Ishikawa (cell line): ENCODE results near the gene EHMT2.

Experiments
- CEBPB ChIP-seq: IDR thresholded peaks from 2 replicates; pipeline ENCODE4 v1.6.1; 2012
- CREB1 ChIP-seq: IDR thresholded peaks from 2 replicates; pipeline ENCODE4 v1.6.1; 2012; ENCODE audit warnings: low read depth
- EGR1 ChIP-seq: IDR thresholded peaks from 2 replicates; pipeline ENCODE4 v1.6.1; 2012
- EP300 ChIP-seq: IDR thresholded peaks from 2 replicates; pipeline ENCODE4 v1.6.1; 2012; ENCODE audit warnings: borderline replicate concordance
- FOXM1 ChIP-seq: IDR thresholded peaks from 2 replicates; pipeline ENCODE4 v1.6.1; 2012; ENCODE audit warnings: low read depth, borderline replicate concordance
- NFIC ChIP-seq: IDR thresholded peaks from 2 replicates; pipeline ENCODE4 v1.6.1; 2012
- RAD21 ChIP-seq: IDR thresholded peaks from 2 replicates; pipeline ENCODE4 v1.6.1; 2012; ENCODE audit warnings: low read depth
- TAF1 ChIP-seq: IDR thresholded peaks from 2 replicates; pipeline ENCODE4 v1.6.1; 2012; ENCODE audit warnings: low read depth, mild to moderate bottlenecking
- TCF12 ChIP-seq: IDR thresholded peaks from 2 replicates; pipeline ENCODE4 v1.6.1; 2012; ENCODE audit warnings: low read depth
- TEAD4 ChIP-seq: IDR thresholded peaks from 2 replicates; pipeline ENCODE4 v1.6.1; 2012
- YY1 ChIP-seq: IDR thresholded peaks from 2 replicates; pipeline ENCODE4 v1.6.1; 2012; ENCODE audit warnings: low read depth
- ZBTB7A ChIP-seq: IDR thresholded peaks from 2 replicates; pipeline ENCODE4 v1.6.1; 2012; ENCODE audit warnings: low read depth
- TF ChIP-seq, protein P1 (sequence below): IDR thresholded peaks from 2 replicates; pipeline ENCODE4 v1.6.1; 2012
- TF ChIP-seq, protein P2 (sequence below): IDR thresholded peaks from 2 replicates; pipeline ENCODE4 v1.6.1; 2012; ENCODE audit warnings: low read depth, mild to moderate bottlenecking
- TF ChIP-seq, protein P3 (sequence below): IDR thresholded peaks from 2 replicates; pipeline ENCODE4 v1.6.1; 2012

EHMT2 gene

DNA sequence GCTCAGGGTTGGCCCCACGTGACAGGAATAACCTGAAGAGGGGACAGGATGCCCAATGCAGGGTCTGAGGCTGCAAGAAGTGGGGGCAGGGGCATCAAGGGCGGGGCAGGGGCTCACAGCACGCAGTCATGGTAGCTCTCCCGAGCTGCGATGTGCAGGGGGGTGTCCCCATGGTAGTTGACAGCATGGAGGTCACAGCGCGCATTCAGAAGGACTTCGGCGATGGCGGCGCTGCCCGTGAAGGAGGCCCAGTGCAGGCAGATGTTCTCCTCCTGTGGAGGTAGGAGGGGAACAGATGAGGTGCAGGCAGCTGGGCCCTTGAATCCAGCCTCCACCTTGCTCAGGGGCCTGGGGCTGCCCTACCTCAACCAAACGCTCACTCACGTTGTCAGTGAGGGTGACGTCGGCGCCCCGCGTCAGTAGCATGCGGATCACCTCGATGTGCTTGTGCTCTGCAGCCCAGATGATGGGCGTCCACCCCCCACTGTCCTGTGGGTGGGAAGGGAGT, 12.9 kb downstream of the EHMT2 start:
- TF ChIP-seq ZBTB7A (no peak), EGR1 (no peak)
- TF ChIP-seq, protein P1, sequence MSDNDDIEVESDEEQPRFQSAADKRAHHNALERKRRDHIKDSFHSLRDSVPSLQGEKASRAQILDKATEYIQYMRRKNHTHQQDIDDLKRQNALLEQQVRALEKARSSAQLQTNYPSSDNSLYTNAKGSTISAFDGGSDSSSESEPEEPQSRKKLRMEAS = no peak
- TF ChIP-seq, protein P2, sequence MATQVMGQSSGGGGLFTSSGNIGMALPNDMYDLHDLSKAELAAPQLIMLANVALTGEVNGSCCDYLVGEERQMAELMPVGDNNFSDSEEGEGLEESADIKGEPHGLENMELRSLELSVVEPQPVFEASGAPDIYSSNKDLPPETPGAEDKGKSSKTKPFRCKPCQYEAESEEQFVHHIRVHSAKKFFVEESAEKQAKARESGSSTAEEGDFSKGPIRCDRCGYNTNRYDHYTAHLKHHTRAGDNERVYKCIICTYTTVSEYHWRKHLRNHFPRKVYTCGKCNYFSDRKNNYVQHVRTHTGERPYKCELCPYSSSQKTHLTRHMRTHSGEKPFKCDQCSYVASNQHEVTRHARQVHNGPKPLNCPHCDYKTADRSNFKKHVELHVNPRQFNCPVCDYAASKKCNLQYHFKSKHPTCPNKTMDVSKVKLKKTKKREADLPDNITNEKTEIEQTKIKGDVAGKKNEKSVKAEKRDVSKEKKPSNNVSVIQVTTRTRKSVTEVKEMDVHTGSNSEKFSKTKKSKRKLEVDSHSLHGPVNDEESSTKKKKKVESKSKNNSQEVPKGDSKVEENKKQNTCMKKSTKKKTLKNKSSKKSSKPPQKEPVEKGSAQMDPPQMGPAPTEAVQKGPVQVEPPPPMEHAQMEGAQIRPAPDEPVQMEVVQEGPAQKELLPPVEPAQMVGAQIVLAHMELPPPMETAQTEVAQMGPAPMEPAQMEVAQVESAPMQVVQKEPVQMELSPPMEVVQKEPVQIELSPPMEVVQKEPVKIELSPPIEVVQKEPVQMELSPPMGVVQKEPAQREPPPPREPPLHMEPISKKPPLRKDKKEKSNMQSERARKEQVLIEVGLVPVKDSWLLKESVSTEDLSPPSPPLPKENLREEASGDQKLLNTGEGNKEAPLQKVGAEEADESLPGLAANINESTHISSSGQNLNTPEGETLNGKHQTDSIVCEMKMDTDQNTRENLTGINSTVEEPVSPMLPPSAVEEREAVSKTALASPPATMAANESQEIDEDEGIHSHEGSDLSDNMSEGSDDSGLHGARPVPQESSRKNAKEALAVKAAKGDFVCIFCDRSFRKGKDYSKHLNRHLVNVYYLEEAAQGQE = no peak
- TF ChIP-seq, protein P3, sequence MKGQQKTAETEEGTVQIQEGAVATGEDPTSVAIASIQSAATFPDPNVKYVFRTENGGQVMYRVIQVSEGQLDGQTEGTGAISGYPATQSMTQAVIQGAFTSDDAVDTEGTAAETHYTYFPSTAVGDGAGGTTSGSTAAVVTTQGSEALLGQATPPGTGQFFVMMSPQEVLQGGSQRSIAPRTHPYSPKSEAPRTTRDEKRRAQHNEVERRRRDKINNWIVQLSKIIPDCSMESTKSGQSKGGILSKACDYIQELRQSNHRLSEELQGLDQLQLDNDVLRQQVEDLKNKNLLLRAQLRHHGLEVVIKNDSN = no peak

DNA sequence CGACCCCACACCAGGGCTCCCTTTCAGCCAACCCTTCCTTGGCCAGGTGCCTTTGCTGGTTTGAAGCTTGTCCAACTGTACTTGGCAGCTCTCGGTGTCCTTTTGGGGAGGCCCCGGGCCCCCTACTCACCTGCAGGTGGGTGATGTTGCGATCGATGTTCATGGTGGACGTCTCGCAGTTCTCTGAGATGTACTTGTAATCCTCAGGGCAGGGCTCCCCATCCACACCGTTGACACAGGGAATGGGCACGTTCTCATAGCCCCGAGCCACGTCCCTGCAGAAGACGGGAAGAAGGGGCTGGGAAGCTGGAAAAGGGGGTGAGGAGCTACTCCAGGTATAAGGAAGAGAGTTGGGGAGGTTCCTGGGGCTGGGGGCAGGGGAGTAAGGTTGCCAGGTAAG, 13.8 kb downstream of the EHMT2 start:
- TF ChIP-seq RAD21 = no peak
- no peak for TF ChIP-seq ZBTB7A
- TF ChIP-seq CREB1 = no peak
- no peak for TF ChIP-seq FOXM1
- no peak for TF ChIP-seq EGR1
- TF ChIP-seq, protein P1 = no peak

DNA sequence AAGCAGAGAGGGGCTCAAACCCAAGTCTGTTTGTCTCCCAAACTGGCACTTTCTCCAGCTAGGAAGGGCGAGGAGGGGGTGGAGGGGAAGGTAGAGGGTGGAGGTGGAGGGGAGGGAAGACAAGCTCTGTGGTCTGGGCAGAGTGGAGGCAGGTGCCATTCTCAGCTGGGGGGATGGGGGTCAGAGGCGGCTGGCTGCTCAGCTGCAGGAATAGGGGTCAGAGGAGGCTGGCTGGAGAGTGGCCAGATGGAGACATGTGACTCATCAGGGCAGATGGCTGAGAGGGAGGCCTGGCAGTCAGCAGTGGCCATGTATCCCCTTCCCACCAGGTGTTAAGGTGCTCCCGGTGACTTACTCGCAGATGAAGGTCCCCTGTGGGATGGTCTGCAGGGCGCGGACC, 15.2 kb downstream of the EHMT2 start:
- TF ChIP-seq, protein P2 = no peak
- no peak for TF ChIP-seq EGR1
- TF ChIP-seq CEBPB = no peak
- TF ChIP-seq CREB1 = no peak
- no peak for TF ChIP-seq NFIC
- TF ChIP-seq EP300 = no peak
- no peak for TF ChIP-seq TCF12
- TF ChIP-seq, protein P1 = no peak
- TF ChIP-seq TAF1 = no peak
- TF ChIP-seq RAD21 = no peak
- TF ChIP-seq, protein P3 = no peak
- TF ChIP-seq TEAD4 = no peak
- no peak for TF ChIP-seq FOXM1
- no peak for TF ChIP-seq ZBTB7A
- TF ChIP-seq YY1 = no peak

DNA sequence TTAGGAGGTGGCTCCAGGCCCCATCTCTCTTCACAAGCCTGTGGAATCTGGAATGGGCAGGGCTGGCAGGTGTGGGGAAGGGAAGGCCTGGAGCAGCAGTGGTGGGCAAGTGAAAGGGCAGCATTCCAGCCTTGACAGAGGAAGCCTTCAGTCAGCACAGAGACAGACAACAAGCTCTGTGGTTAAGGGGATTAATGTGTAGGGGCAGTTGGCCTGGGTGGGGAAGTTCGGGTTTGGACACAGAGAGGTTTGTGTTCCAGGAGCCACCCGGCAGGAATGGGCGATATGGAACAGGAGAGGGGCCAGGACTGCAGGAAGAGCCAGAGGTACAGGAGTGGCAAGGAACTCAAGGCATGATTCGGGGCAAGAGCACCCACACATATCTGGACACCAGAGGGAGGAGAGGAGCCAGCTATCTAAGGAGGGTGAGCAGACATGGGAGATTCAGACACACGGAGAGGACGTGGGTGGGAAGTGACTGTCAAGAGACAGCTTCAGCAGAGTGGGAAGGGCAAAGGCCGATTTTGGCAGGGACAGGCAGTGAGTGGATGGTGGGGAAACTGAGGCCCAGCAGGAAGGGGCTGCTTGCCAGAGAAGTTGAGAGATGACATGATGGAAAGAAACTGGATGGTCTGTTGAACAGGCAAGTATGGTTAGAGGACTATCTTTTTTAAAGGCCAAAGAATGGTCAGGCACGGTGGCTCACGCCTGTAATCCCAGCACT, 16.2 kb downstream of the EHMT2 start:
- TF ChIP-seq TAF1 = no peak
- TF ChIP-seq NFIC = no peak
- TF ChIP-seq EGR1 = no peak
- TF ChIP-seq CREB1 = no peak
- no peak for TF ChIP-seq TEAD4
- no peak for TF ChIP-seq FOXM1

DNA sequence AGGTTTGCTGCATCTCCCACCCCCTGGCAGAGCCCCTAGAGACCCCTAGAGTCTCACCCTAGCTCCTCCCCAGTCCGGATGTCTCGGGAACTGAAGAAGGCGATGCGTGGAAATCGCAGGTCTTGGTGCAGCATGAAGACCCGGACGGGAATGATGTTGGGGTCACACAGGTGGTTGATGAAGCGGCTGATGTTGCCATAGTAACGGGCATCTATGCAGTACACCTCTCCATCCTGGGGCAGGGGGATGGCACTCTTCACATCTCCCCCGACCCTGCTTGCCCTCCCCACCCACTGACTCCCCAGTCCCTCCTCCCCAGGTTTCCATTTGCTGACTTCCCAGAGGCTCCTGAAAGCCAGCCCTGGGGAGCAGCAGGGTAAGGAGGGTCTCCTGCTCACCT, 16.9 kb downstream of the EHMT2 start:
- TF ChIP-seq YY1 = no peak
- TF ChIP-seq CREB1 = no peak
- no peak for TF ChIP-seq TCF12
- TF ChIP-seq RAD21 = no peak
- TF ChIP-seq FOXM1 = no peak

DNA sequence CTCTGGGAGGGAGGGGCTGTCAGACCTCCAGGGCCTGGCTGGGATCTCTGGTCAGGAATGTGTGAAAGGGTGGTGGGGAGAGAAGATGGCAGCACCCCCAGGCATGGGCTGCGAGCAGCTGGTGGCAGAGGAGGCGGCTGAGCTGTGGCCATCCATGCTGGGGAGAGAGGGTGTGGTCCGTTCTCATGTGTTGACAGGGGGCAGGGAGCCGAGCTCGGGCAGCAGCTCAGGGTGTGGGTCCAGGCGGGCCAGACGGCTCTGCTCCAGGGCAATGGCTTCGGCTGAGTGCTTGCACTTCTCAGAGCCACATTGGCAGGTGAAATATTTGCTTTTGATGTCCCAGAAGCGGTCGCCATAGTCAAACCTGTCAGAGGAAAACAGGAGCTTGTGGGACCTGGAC, 17.6 kb downstream of the EHMT2 start:
- TF ChIP-seq ZBTB7A (no peak), TEAD4 (no peak), TCF12 (no peak), TAF1 (no peak), FOXM1 (no peak), CREB1 (no peak), EGR1 (no peak), RAD21 (no peak), YY1 (no peak), EP300 (no peak)
- TF ChIP-seq, protein P2 = no peak
- TF ChIP-seq, protein P1 = no peak
- TF ChIP-seq, protein P3 = no peak
